Hepatocyte (in vitro differentiated cells): Measurements from ENCODE around the gene SBF2. TPM values are rescaled to one million over a fixed set of nuclear protein-coding genes. Genes with fewer than 3 reads are reported as not detected.

Experiments
- DNase-seq: peaks from one replicate; pipeline ENCODE4 v3.0.0-alpha.2; 2016; ENCODE audit warnings: low spot score
- H2AFZ ChIP-seq: fragments of 200-600 bp; sonication (generic); 2 replicates; pipeline ENCODE4 v1.6.0; 2016; ENCODE audit warnings: antibody characterized with exemption, mild to moderate bottlenecking
- H3K27ac ChIP-seq: fragments of 200-600 bp; sonication (generic); 2 replicates; pipeline ENCODE4 v1.5.1; 2016; ENCODE audit warnings: mild to moderate bottlenecking
- H3K27me3 ChIP-seq: fragments of 200-600 bp; sonication (generic); 2 replicates; pipeline ENCODE4 v1.6.1; 2016
- H3K36me3 ChIP-seq: fragments of 200-600 bp; sonication (generic); replicated peaks from 2 replicates; pipeline ENCODE4 v1.5.1; 2016; ENCODE audit warnings: low read depth; ENCODE audit not compliant: insufficient read depth
- H3K4me1 ChIP-seq: fragments of 200-600 bp; sonication (generic); 2 replicates; pipeline ENCODE4 v1.5.1; 2016; ENCODE audit warnings: mild to moderate bottlenecking, moderate library complexity; ENCODE audit not compliant: insufficient read depth
- H3K4me2 ChIP-seq: fragments of 200-600 bp; sonication (generic); 2 replicates; pipeline ENCODE4 v1.6.0; 2016
- H3K4me3 ChIP-seq: fragments of 200-600 bp; sonication (generic); 2 replicates; pipeline ENCODE4 v1.5.1; 2016; ENCODE audit warnings: mild to moderate bottlenecking
- H3K79me2 ChIP-seq: fragments of 200-600 bp; sonication (generic); 2 replicates; pipeline ENCODE4 v1.6.0; 2017; ENCODE audit warnings: mild to moderate bottlenecking
- H3K9me2 ChIP-seq: fragments of 200-600 bp; sonication (generic); replicated peaks from 2 replicates; pipeline ENCODE4 v1.6.0; 2017; ENCODE audit warnings: mild to moderate bottlenecking; ENCODE audit not compliant: insufficient read depth
- H3K9me3 ChIP-seq: fragments of 200-600 bp; sonication (generic); 2 replicates; pipeline ENCODE4 v1.5.1; 2016; ENCODE audit warnings: low read depth, mild to moderate bottlenecking
- H4K20me1 ChIP-seq: fragments of 200-600 bp; sonication (generic); 2 replicates; pipeline ENCODE4 v1.6.0; 2016; ENCODE audit warnings: mild to moderate bottlenecking; ENCODE audit not compliant: insufficient read depth, poor library complexity, severe bottlenecking
- EZH2 ChIP-seq: fragments of 200-600 bp; sonication (generic); IDR thresholded peaks from 2 replicates; pipeline ENCODE4 v1.6.1; 2016; ENCODE audit warnings: antibody characterized with exemption, mild to moderate bottlenecking, borderline replicate concordance
- EZH2phosphoT487 ChIP-seq: fragments of 200-600 bp; sonication (generic); IDR thresholded peaks from one replicate; pipeline ENCODE4 v1.6.1; 2018; ENCODE audit warnings: antibody characterized with exemption, mild to moderate bottlenecking, low read depth, moderate library complexity; ENCODE audit not compliant: unreplicated experiment, severe bottlenecking
- WGBS: methylation state at CpG from one replicate; pipeline ENCODE4 v1.1.6; 2016; ENCODE audit warnings: low lambda C conversion rate; ENCODE audit errors: missing lambda C conversion rate; 5-methylcytosine and 5-hydroxymethylcytosine counted together
- polyA plus RNA-seq: library from polyadenylated mRNA; unstranded; fragments of >200 nt; fragmentation: Nextera tagmentation; extraction: Ambion mirVana; gene quantifications from 2 replicates; pipeline ENCODE4 v1.2.1, GENCODE V29; 2016
- total RNA-seq: library from RNA; depleted of rRNA; stranded (reverse); fragments of >200 nt; gene quantifications from 2 replicates; pipeline ENCODE4 v1.2.3, GENCODE V29; 2014
- TF ChIP-seq, protein P1 (sequence below): fragments of 200-600 bp; sonication (generic); IDR thresholded peaks from 2 replicates; pipeline ENCODE4 v1.5.1; 2016; ENCODE audit warnings: antibody characterized with exemption, mild to moderate bottlenecking; ENCODE audit not compliant: poor library complexity

The SBF2 gene
- total and polyA plus RNA-seq, 2 experiments from 2014 or later: 25.7 to 83.2 TPM

DNA sequence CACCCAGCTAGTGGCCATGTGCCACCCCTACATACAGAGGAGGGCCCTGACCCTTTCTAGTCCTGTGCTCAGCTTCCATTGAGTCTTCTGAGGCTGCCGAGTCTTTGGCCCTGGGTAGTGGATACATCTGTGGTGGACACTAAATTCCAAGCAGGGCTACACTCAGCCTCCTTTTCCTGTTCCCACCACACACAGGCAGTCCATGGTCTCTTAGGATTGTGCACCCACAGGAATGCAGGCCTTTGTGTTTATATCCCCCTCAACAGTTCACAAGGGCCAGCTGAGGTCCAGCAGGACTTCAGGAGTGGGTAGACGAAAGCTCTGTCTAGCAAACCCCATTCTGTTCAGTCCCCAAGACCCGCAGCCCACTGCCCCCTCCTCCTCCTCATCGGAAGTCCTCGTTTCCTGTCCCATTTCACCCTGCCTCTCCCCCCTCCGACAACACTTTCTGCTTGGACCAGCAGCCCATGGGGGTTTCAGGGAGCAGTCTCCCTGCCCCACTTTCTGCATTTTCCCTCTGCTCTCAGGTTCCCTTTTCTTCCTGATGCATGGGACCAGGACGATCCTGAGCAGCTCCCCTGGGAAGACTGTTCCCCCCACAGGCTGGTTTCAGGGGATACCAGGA is 538.3 kb downstream of the SBF2 start:
- DNase-seq: no peak
- no peaks in the 10 kb centered on the region for H4K20me1 ChIP-seq
- no peaks in the 10 kb centered on the region for H3K9me3 ChIP-seq
- no peak overlapping the region for H3K27ac ChIP-seq
- TF ChIP-seq, protein P1, sequence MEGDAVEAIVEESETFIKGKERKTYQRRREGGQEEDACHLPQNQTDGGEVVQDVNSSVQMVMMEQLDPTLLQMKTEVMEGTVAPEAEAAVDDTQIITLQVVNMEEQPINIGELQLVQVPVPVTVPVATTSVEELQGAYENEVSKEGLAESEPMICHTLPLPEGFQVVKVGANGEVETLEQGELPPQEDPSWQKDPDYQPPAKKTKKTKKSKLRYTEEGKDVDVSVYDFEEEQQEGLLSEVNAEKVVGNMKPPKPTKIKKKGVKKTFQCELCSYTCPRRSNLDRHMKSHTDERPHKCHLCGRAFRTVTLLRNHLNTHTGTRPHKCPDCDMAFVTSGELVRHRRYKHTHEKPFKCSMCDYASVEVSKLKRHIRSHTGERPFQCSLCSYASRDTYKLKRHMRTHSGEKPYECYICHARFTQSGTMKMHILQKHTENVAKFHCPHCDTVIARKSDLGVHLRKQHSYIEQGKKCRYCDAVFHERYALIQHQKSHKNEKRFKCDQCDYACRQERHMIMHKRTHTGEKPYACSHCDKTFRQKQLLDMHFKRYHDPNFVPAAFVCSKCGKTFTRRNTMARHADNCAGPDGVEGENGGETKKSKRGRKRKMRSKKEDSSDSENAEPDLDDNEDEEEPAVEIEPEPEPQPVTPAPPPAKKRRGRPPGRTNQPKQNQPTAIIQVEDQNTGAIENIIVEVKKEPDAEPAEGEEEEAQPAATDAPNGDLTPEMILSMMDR: no peak
- TF ChIP-seq EZH2phosphoT487: no peak
- no peak for TF ChIP-seq EZH2
- 70% methylated on average over 7 of the region's 7 CpGs for WGBS
- no peak overlapping the region for H2AFZ ChIP-seq
- no peaks in the 10 kb centered on the region for H3K9me2 ChIP-seq
- peaks cover under 1% of the 10 kb centered on the region for H3K79me2 ChIP-seq
- peaks cover 19% of the 10 kb centered on the region for H3K4me1 ChIP-seq
- no peaks in the 10 kb centered on the region for H3K36me3 ChIP-seq
- no peaks in the 10 kb centered on the region for H3K27me3 ChIP-seq
- no peak overlapping the region for H3K4me2 ChIP-seq
- no peak overlapping the region for H3K4me3 ChIP-seq

GRCh38 chr11:9754010-9754471 is 540.0 kb downstream of the SBF2 start:
- DNase-seq: no peak
- Histone ChIP-seq H3K4me3 (no peak overlapping the region), H3K4me2 (no peak overlapping the region), H3K36me3 (no peaks in the 10 kb centered on the region), H4K20me1 (no peaks in the 10 kb centered on the region), H3K79me2 (no peaks in the 10 kb centered on the region), H2AFZ (no peak overlapping the region), H3K4me1 (peaks cover 6% of the 10 kb centered on the region), H3K27ac (no peak overlapping the region), H3K27me3 (no peaks in the 10 kb centered on the region), H3K9me3 (no peaks in the 10 kb centered on the region), H3K9me2 (no peaks in the 10 kb centered on the region)
- TF ChIP-seq, protein P1: no peak
- no peak for TF ChIP-seq EZH2phosphoT487
- TF ChIP-seq EZH2: no peak
- 85% methylated on average over 3 of the region's 3 CpGs for WGBS

DNA sequence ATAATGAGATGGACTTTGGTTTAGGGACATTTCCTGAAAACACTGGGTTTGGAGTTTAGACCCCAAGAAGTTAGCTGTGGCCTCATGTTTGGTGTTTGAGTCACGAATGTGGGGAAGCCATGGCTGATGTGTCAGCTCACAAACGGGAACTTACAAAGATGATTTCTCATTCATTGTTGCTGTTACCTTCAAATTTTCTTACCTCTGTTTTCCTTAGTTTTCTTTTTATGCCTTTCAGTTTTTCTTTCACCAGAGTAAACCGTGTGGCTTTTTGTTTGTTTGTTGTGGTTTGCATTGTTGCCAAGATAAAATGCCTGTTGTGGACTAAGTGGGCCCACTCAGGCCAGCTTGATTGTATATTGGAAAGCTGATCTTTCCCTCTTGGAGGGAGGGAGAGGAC is 541.0 kb downstream of the SBF2 start:
- peak overlapping the region; percentile 56 for H3K27ac ChIP-seq
- H4K20me1 ChIP-seq: no peaks in the 10 kb centered on the region
- 67% methylated on average over 3 of the region's 3 CpGs for WGBS
- H2AFZ ChIP-seq: no peak overlapping the region
- H3K79me2 ChIP-seq: no peaks in the 10 kb centered on the region
- no peaks in the 10 kb centered on the region for H3K9me3 ChIP-seq
- DNase-seq: no peak
- H3K36me3 ChIP-seq: no peaks in the 10 kb centered on the region
- no peak overlapping the region for H3K4me2 ChIP-seq
- H3K4me1 ChIP-seq: peaks cover 4% of the 10 kb centered on the region
- H3K9me2 ChIP-seq: no peaks in the 10 kb centered on the region
- H3K4me3 ChIP-seq: no peak overlapping the region
- TF ChIP-seq EZH2phosphoT487 (no peak), EZH2 (no peak)
- TF ChIP-seq, protein P1: no peak
- H3K27me3 ChIP-seq: no peaks in the 10 kb centered on the region
